SK-N-MC (cell line): ENCODE measurements around the gene KEAP1.

Source experiments
- DNase-seq: peaks from one replicate; pipeline ENCODE4 v3.0.0-alpha.2; 2011; ENCODE audit warnings: low read depth, low spot score
- H3K27ac ChIP-seq: fragments of 200-600 bp; sonication (generic); 2 replicates; pipeline ENCODE4 v1.5.1; 2016; ENCODE audit warnings: mixed run types
- H3K36me3 ChIP-seq: fragments of 200-600 bp; sonication (generic); 2 replicates; pipeline ENCODE4 v1.6.1; 2017; ENCODE audit warnings: antibody characterized with exemption, low read length, mixed read lengths; ENCODE audit not compliant: insufficient read depth
- H3K4me3 ChIP-seq: fragments of 200-600 bp; sonication (generic); 2 replicates; pipeline ENCODE4 v1.5.1; 2016
- H3K9ac ChIP-seq: fragments of 200-600 bp; sonication (generic); 2 replicates; pipeline ENCODE4 v1.8.0; 2017; ENCODE audit warnings: mixed run types, mixed read lengths; ENCODE audit not compliant: insufficient read length
- H3K9me3 ChIP-seq: fragments of 200-600 bp; sonication (generic); 2 replicates; pipeline ENCODE4 v1.6.1; 2017; ENCODE audit warnings: low read depth, mild to moderate bottlenecking, antibody characterized with exemption, low read length, moderate library complexity, mixed read lengths
- EZH2 ChIP-seq: fragments of 200-600 bp; sonication (generic); IDR thresholded peaks from one replicate; pipeline ENCODE4 v1.6.1; 2017; ENCODE audit warnings: antibody characterized with exemption
- FOXP2 ChIP-seq: optimal IDR thresholded peaks from 2 replicates; pipeline ENCODE3; 2011; ENCODE audit warnings: mild to moderate bottlenecking, moderate library complexity; ENCODE audit not compliant: insufficient read depth; ENCODE audit errors: extremely low read length, control extremely low read depth
- POLR2AphosphoS5 ChIP-seq: IDR thresholded peaks from 2 replicates; pipeline ENCODE4 v1.6.1; 2012; ENCODE audit warnings: mild to moderate bottlenecking, low read depth, low read length, borderline replicate concordance

The KEAP1 gene

GRCh38 chr19:10508036-10508435, 4.9 kb upstream of the KEAP1 start:
- Histone ChIP-seq H3K4me3 (no peak overlapping the region), H3K9ac (no peak overlapping the region), H3K9me3 (no peaks in the 10 kb centered on the region), H3K36me3 (no peaks in the 10 kb centered on the region), H3K27ac (no peak overlapping the region)
- no peak for DNase-seq
- TF ChIP-seq FOXP2 (no peak), EZH2 (no peak), POLR2AphosphoS5 (no peak)

- peak; percentile 32 for DNase-seq
- Histone ChIP-seq H3K9ac (no peak overlapping the region), H3K4me3 (no peak overlapping the region), H3K9me3 (no peaks in the 10 kb centered on the region), H3K27ac (no peak overlapping the region), H3K36me3 (no peaks in the 10 kb centered on the region)
- TF ChIP-seq FOXP2 = no peak
Measured at GRCh38 chr19:10505583-10506229, 2.5 kb upstream of the KEAP1 start.

- Histone ChIP-seq H3K9me3 (no peaks in the 10 kb centered on the region), H3K4me3 (peak overlapping the region; percentile 99), H3K9ac (peak overlapping the region; percentile 100), H3K36me3 (peaks cover 17% of the 10 kb centered on the region), H3K27ac (peak overlapping the region; percentile 97)
- DNase-seq = no peak
- TF ChIP-seq FOXP2 (no peak), POLR2AphosphoS5 (peak; percentile 60)
Measured at GRCh38 chr19:10502524-10503001, 593 bp downstream of the KEAP1 start.

GRCh38 chr19:10501971-10502523, 1.1 kb downstream of the KEAP1 start:
- TF ChIP-seq EZH2 (no peak), POLR2AphosphoS5 (no peak), FOXP2 (no peak)
- Histone ChIP-seq H3K27ac (peak overlapping the region; percentile 97), H3K36me3 (peaks cover 21% of the 10 kb centered on the region), H3K4me3 (peak overlapping the region; percentile 99), H3K9me3 (no peaks in the 10 kb centered on the region), H3K9ac (peak overlapping the region; percentile 100)
- DNase-seq = no peak

GRCh38 chr19:10500247-10500592, 2.9 kb downstream of the KEAP1 start:
- Histone ChIP-seq H3K9ac (no peak overlapping the region), H3K36me3 (peaks cover 28% of the 10 kb centered on the region), H3K27ac (no peak overlapping the region), H3K9me3 (no peaks in the 10 kb centered on the region), H3K4me3 (no peak overlapping the region)
- TF ChIP-seq EZH2 (no peak), POLR2AphosphoS5 (no peak), FOXP2 (no peak)
- DNase-seq = no peak

GRCh38 chr19:10499550-10500246, 3.5 kb downstream of the KEAP1 start:
- Histone ChIP-seq H3K36me3 (peaks cover 32% of the 10 kb centered on the region), H3K9ac (no peak overlapping the region), H3K27ac (no peak overlapping the region), H3K4me3 (no peak overlapping the region), H3K9me3 (no peaks in the 10 kb centered on the region)
- TF ChIP-seq EZH2 (no peak), POLR2AphosphoS5 (no peak), FOXP2 (no peak)
- DNase-seq = no peak

GRCh38 chr19:10497371-10497770, 5.8 kb downstream of the KEAP1 start:
- no peaks in the 10 kb centered on the region for H3K9me3 ChIP-seq
- no peak for DNase-seq
- no peak overlapping the region for H3K9ac ChIP-seq
- no peak overlapping the region for H3K27ac ChIP-seq
- no peak for TF ChIP-seq POLR2AphosphoS5
- TF ChIP-seq FOXP2 = no peak
- no peak for TF ChIP-seq EZH2
- H3K4me3 ChIP-seq = no peak overlapping the region
- H3K36me3 ChIP-seq = peaks cover 32% of the 10 kb centered on the region

- no peak for DNase-seq
- Histone ChIP-seq H3K27ac (no peak overlapping the region), H3K9ac (no peak overlapping the region), H3K9me3 (no peaks in the 10 kb centered on the region), H3K36me3 (peaks cover 37% of the 10 kb centered on the region; the same call in 1 of the 2 replicates), H3K4me3 (no peak overlapping the region)
- TF ChIP-seq POLR2AphosphoS5 (no peak), EZH2 (no peak), FOXP2 (no peak)
Measured at GRCh38 chr19:10491472-10492047, 11.6 kb downstream of the KEAP1 start.
